ENCODE results near the gene SMCHD1. TPM values are rescaled to one million over a fixed set of nuclear protein-coding genes. Genes with fewer than 3 reads are reported as not detected.
"Not testable (repeated sequence)": the region's sequence is repeated elsewhere in the genome, so short reads cannot be mapped to it uniquely, and the experiment has no call there.

SMCHD1 gene
- total RNA-seq, 1 donor from 2014 or later, result 100 TPM

DNA sequence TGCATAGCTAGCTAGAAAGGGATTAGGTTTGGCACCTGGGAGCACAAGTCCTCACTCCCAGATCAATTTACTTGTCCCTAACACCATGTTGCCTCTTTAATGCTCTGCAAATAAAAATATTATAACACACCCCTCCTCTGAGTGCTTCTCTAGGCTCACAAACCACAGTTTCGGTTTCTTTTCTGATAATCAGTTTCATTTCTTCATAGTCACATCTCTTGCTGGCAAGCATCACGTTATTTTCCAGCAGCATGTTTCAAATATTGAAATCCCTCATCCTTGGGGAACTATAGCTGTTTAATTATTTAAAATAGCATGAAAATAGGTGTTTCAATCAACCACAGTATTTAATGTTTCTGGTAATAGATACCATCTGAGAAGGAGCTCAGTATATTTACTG is 13.9 kb upstream of the SMCHD1 start:
- peaks cover 6% of the 10 kb centered on the region for H3K9me3 Mint-ChIP-seq
- H3K27me3 Mint-ChIP-seq (ENCODE audit: low read depth), result no peaks in the 10 kb centered on the region
- no peaks in the 10 kb centered on the region for H3K36me3 Mint-ChIP-seq (ENCODE audit: low read depth)
- H3K4me1 Mint-ChIP-seq (ENCODE audit: low read depth), result peaks cover 43% of the 10 kb centered on the region
- DNase-seq (ENCODE audit: low spot score), result no peak
- H3K27ac Mint-ChIP-seq, result peak overlapping the region; percentile 64
- H3K4me3 Mint-ChIP-seq (ENCODE audit: low read depth), result peak overlapping the region; percentile 50
- intact Hi-C loops (cut with micrococcal nuclease), result loop anchor here (1.0 to 5.0 kb wide), 5 partner anchors 13 to 421 kb away; partner anchors contain the start of genes METTL4 and NDC80

GRCh38 chr18:2642771-2643170 is 12.8 kb upstream of the SMCHD1 start:
- Mint-ChIP-seq H3K36me3 (ENCODE audit: low read depth) (no peaks in the 10 kb centered on the region), H3K4me1 (ENCODE audit: low read depth) (peaks cover 35% of the 10 kb centered on the region), H3K4me3 (ENCODE audit: low read depth) (no peak overlapping the region), H3K27me3 (ENCODE audit: low read depth) (no peaks in the 10 kb centered on the region), H3K27ac (no peak overlapping the region), H3K9me3 (peaks cover 2% of the 10 kb centered on the region)
- DNase-seq (ENCODE audit: low spot score), result no peak
- intact Hi-C loops (cut with micrococcal nuclease), result loop anchor here (5.0 kb wide), 2 partner anchors 70 to 420 kb away; partner anchors contain the start of genes METTL4 and NDC80

GRCh38 chr18:2644535-2644934 is 11.0 kb upstream of the SMCHD1 start:
- Mint-ChIP-seq H3K4me1 (ENCODE audit: low read depth) (peaks cover 21% of the 10 kb centered on the region), H3K9me3 (no peaks in the 10 kb centered on the region), H3K27ac (no peak overlapping the region), H3K27me3 (ENCODE audit: low read depth) (no peaks in the 10 kb centered on the region), H3K36me3 (ENCODE audit: low read depth) (no peaks in the 10 kb centered on the region), H3K4me3 (ENCODE audit: low read depth) (no peak overlapping the region)
- intact Hi-C loops (cut with micrococcal nuclease), result loop anchor here (1.0 to 5.0 kb wide), 4 partner anchors 11 to 418 kb away; partner anchors contain the start of genes METTL4, NDC80 and SMCHD1
- DNase-seq (ENCODE audit: low spot score), result no peak

GRCh38 chr18:2651981-2652380 is 3.5 kb upstream of the SMCHD1 start:
- Mint-ChIP-seq H3K4me1 (ENCODE audit: low read depth) (peaks cover 14% of the 10 kb centered on the region), H3K27ac (no peak overlapping the region), H3K9me3 (no peaks in the 10 kb centered on the region), H3K27me3 (ENCODE audit: low read depth) (peaks cover 5% of the 10 kb centered on the region), H3K36me3 (ENCODE audit: low read depth) (peaks cover 6% of the 10 kb centered on the region), H3K4me3 (ENCODE audit: low read depth) (no peak overlapping the region)
- DNase-seq (ENCODE audit: low spot score), result no peak
- intact Hi-C loops (cut with micrococcal nuclease), result loop anchor here (10.0 kb wide), 1 partner anchor 1837 kb away; the partner anchor contains the start of gene YES1

DNA sequence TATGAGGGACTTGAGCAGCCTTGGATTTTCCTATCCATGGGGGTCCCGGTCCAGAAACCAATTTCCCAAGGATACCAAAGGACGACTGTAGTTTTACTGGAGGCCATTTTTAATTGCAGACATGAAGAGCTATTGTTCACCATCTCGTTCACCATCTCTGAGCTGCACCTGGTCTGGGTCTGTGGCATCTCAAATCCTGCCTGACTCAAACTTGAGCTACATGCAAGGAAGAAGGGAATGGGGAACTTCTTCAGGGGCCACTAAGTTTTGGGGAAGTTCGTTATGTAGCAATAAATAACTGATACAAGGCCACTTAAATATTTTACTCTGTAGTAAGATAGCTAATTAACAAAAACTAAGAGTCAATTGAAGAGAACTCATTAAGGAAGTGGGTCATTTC is 2.1 kb upstream of the SMCHD1 start:
- intact Hi-C loops (cut with micrococcal nuclease), result loop anchor here (10.0 kb wide), 1 partner anchor 1839 kb away; the partner anchor contains the start of gene YES1
- Mint-ChIP-seq H3K27me3 (ENCODE audit: low read depth) (peaks cover 5% of the 10 kb centered on the region), H3K27ac (no peak overlapping the region), H3K4me1 (ENCODE audit: low read depth) (peaks cover 25% of the 10 kb centered on the region), H3K9me3 (no peaks in the 10 kb centered on the region), H3K4me3 (ENCODE audit: low read depth) (no peak overlapping the region), H3K36me3 (ENCODE audit: low read depth) (peaks cover 19% of the 10 kb centered on the region)
- no peak for DNase-seq (ENCODE audit: low spot score)

- no peaks in the 10 kb centered on the region for H3K9me3 Mint-ChIP-seq
- peaks cover 5% of the 10 kb centered on the region for H3K27me3 Mint-ChIP-seq (ENCODE audit: low read depth)
- intact Hi-C loops (cut with micrococcal nuclease), result loop anchor here (1.0 to 10.0 kb wide), 2 partner anchors 13 to 1840 kb away; partner anchors contain the start of gene YES1
- H3K36me3 Mint-ChIP-seq (ENCODE audit: low read depth), result peaks cover 23% of the 10 kb centered on the region
- peaks cover 30% of the 10 kb centered on the region for H3K4me1 Mint-ChIP-seq (ENCODE audit: low read depth)
- peak overlapping the region; percentile 95 for H3K27ac Mint-ChIP-seq
- DNase-seq (ENCODE audit: low spot score), result no peak
- H3K4me3 Mint-ChIP-seq (ENCODE audit: low read depth), result peak overlapping the region; percentile 89
These were observed 1.2 kb upstream of the SMCHD1 start for GRCh38 chr18:2654169-2654927.

GRCh38 chr18:2654928-2655177 is 673 bp upstream of the SMCHD1 start:
- H3K9me3 Mint-ChIP-seq, result no peaks in the 10 kb centered on the region
- intact Hi-C loops (cut with micrococcal nuclease), result loop anchor here (1.0 to 10.0 kb wide), 8 partner anchors 11 to 1840 kb away; partner anchors contain the start of genes METTL4, MYL12A, NDC80 and YES1
- H3K4me1 Mint-ChIP-seq (ENCODE audit: low read depth), result peaks cover 33% of the 10 kb centered on the region
- peaks cover 27% of the 10 kb centered on the region for H3K36me3 Mint-ChIP-seq (ENCODE audit: low read depth)
- peak overlapping the region; percentile 95 for H3K27ac Mint-ChIP-seq
- peak overlapping the region; percentile 89 for H3K4me3 Mint-ChIP-seq (ENCODE audit: low read depth)
- H3K27me3 Mint-ChIP-seq (ENCODE audit: low read depth), result peaks cover 5% of the 10 kb centered on the region
- no peak for DNase-seq (ENCODE audit: low spot score)

- H3K27me3 Mint-ChIP-seq (ENCODE audit: low read depth), result peaks cover 5% of the 10 kb centered on the region
- H3K9me3 Mint-ChIP-seq, result no peaks in the 10 kb centered on the region
- H3K36me3 Mint-ChIP-seq (ENCODE audit: low read depth), result peaks cover 30% of the 10 kb centered on the region
- peak overlapping the region; percentile 95 for H3K27ac Mint-ChIP-seq
- peak overlapping the region; percentile 98 for H3K4me3 Mint-ChIP-seq (ENCODE audit: low read depth)
- peaks cover 35% of the 10 kb centered on the region for H3K4me1 Mint-ChIP-seq (ENCODE audit: low read depth)
- no peak for DNase-seq (ENCODE audit: low spot score)
- intact Hi-C loops (cut with micrococcal nuclease), result loop anchor here (1.0 to 10.0 kb wide), 9 partner anchors 12 to 1841 kb away; partner anchors contain the start of genes METTL4, MYL12A, NDC80 and YES1
These were observed 369 bp downstream of the SMCHD1 start for GRCh38 chr18:2655954-2656236.

DNA sequence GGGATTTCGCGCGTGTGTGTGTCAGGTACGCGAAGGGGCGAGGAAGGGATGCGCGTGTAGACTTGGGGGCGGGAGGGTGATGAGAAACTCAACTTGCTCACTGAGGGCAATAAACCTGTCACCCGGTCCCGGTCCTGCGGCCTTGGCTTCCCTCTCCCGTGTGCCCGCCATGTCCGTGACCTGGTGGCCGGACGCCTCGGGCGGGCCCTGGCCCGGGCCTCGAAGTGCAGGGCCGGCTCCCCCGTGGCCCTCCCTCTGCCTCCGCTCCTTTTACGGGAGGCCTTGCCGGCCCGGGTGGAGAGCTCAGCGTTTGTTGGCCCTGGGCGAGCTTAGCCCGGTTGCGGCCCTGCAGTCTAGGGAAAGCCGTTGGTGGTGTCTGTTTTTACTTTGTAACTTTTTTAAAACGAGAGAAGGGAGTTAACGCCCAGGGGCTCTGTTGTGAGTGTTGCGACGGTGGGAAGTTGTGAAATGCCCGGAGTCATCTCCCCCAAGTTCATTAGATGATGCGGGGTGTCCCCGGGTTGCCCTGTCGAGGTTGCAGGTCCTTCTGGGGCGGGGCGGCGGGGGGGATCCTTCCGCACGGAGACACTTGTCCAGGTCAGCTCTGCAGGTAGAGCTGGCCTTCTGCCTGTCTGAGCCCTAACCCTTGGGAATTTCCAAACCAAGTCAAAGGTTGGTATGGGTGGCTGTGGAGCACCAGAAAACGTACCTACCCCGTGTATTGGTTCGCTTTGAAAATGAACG is 883 bp downstream of the SMCHD1 start:
- DNase-seq (ENCODE audit: low spot score), result no peak
- H3K27me3 Mint-ChIP-seq (ENCODE audit: low read depth), result peaks cover 5% of the 10 kb centered on the region
- H3K27ac Mint-ChIP-seq, result peak overlapping the region; percentile 95
- H3K4me1 Mint-ChIP-seq (ENCODE audit: low read depth), result peaks cover 36% of the 10 kb centered on the region
- intact Hi-C loops (cut with micrococcal nuclease), result loop anchor here (2.0 to 10.0 kb wide), 5 partner anchors 26 to 1842 kb away; partner anchors contain the start of gene YES1
- peaks cover 34% of the 10 kb centered on the region for H3K36me3 Mint-ChIP-seq (ENCODE audit: low read depth)
- H3K4me3 Mint-ChIP-seq (ENCODE audit: low read depth), result peak overlapping the region; percentile 98
- H3K9me3 Mint-ChIP-seq, result no peaks in the 10 kb centered on the region

GRCh38 chr18:2656981-2657512 is 1.5 kb downstream of the SMCHD1 start:
- peaks cover 38% of the 10 kb centered on the region for H3K4me1 Mint-ChIP-seq (ENCODE audit: low read depth)

GRCh38 chr18:2657788-2658458 is 2.4 kb downstream of the SMCHD1 start:
- Mint-ChIP-seq H3K36me3 (ENCODE audit: low read depth) (peaks cover 42% of the 10 kb centered on the region), H3K4me3 (ENCODE audit: low read depth) (peak overlapping the region; percentile 98), H3K27ac (peak overlapping the region; percentile 92), H3K4me1 (ENCODE audit: low read depth) (peaks cover 44% of the 10 kb centered on the region), H3K9me3 (no peaks in the 10 kb centered on the region), H3K27me3 (ENCODE audit: low read depth) (peaks cover 5% of the 10 kb centered on the region)
- no peak for DNase-seq (ENCODE audit: low spot score)
- intact Hi-C loops (cut with micrococcal nuclease), result loop anchor here (2.0 to 10.0 kb wide), 5 partner anchors 25 to 1843 kb away; partner anchors contain the start of gene YES1

More at GRCh38 chr18:2656981-2657512, 1.5 kb downstream of the SMCHD1 start:
- intact Hi-C loops (cut with micrococcal nuclease), result loop anchor here (2.0 to 10.0 kb wide), 5 partner anchors 26 to 1842 kb away; partner anchors contain the start of gene YES1
- Mint-ChIP-seq H3K9me3 (no peaks in the 10 kb centered on the region), H3K4me3 (ENCODE audit: low read depth) (peak overlapping the region; percentile 98), H3K36me3 (ENCODE audit: low read depth) (peaks cover 37% of the 10 kb centered on the region), H3K27ac (peak overlapping the region; percentile 95), H3K27me3 (ENCODE audit: low read depth) (peaks cover 5% of the 10 kb centered on the region)
- DNase-seq (ENCODE audit: low spot score), result no peak

- H3K4me1 Mint-ChIP-seq (ENCODE audit: low read depth), result peaks cover 49% of the 10 kb centered on the region
- H3K36me3 Mint-ChIP-seq (ENCODE audit: low read depth), result peaks cover 66% of the 10 kb centered on the region
These were observed 5.3 kb downstream of the SMCHD1 start for GRCh38 chr18:2660849-2661248.

More at GRCh38 chr18:2660849-2661248, 5.3 kb downstream of the SMCHD1 start:
- H3K4me3 Mint-ChIP-seq (ENCODE audit: low read depth); H3K9me3 Mint-ChIP-seq; intact Hi-C loops (cut with micrococcal nuclease); DNase-seq (ENCODE audit: low spot score); H3K27me3 Mint-ChIP-seq (ENCODE audit: low read depth): not testable (repeated sequence)
- peak overlapping the region; percentile 3 for H3K27ac Mint-ChIP-seq
